Body of pancreas (tissue), 4 donors: Measurements from ENCODE around the gene SOCS6.

Source experiments
- POLR2A ChIP-seq, 3 donors: fragments of 450-650 bp; IDR thresholded peaks; one replicate each; pipeline ENCODE4 v1.6.1; 2016; ENCODE audit warnings: antibody characterized with exemption in 3 of 3, mild to moderate bottlenecking in 2 of 3
- TF ChIP-seq, protein P1 (sequence below), 7 experiments: fragments of 450-650 bp in 4 of 7; fragments of 200-600 bp in 3 of 7; sonication (generic) in 3 of 7; IDR thresholded peaks; one replicate each; pipeline ENCODE4 v1.5.1; 2016 to 2019; ENCODE audit warnings: antibody characterized with exemption in 7 of 7

DNA sequence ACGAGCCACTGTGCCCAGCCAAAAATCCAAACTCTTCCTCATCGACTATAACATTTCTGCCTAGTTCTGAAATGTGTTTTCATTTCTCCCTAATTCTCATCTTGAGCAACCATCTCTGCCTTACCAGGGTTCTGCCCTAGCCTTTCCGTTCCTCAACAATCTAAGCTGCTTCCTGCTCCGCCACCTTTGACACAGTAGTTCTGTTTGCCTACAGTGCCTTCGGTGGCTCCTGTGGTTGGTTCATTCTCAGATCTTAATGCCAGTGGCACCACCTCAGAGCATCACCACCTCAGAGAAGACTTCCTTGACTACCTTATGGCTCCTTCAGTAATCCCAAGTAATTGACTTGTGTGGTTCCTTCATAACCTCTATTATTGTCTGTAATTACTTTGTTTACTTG lies 3.8 kb downstream of the SOCS6 start:
- TF ChIP-seq, protein P1, sequence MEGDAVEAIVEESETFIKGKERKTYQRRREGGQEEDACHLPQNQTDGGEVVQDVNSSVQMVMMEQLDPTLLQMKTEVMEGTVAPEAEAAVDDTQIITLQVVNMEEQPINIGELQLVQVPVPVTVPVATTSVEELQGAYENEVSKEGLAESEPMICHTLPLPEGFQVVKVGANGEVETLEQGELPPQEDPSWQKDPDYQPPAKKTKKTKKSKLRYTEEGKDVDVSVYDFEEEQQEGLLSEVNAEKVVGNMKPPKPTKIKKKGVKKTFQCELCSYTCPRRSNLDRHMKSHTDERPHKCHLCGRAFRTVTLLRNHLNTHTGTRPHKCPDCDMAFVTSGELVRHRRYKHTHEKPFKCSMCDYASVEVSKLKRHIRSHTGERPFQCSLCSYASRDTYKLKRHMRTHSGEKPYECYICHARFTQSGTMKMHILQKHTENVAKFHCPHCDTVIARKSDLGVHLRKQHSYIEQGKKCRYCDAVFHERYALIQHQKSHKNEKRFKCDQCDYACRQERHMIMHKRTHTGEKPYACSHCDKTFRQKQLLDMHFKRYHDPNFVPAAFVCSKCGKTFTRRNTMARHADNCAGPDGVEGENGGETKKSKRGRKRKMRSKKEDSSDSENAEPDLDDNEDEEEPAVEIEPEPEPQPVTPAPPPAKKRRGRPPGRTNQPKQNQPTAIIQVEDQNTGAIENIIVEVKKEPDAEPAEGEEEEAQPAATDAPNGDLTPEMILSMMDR (IDR thresholded peaks at IDR 0.05) = no peak
- TF ChIP-seq POLR2A (IDR thresholded peaks at IDR 0.05) = no peak
